Measurements from ENCODE around the gene RAB11FIP4.
A peak's percentile ranks its signal among the peaks of the same experiment; 100 is the strongest.

RAB11FIP4 gene

DNA sequence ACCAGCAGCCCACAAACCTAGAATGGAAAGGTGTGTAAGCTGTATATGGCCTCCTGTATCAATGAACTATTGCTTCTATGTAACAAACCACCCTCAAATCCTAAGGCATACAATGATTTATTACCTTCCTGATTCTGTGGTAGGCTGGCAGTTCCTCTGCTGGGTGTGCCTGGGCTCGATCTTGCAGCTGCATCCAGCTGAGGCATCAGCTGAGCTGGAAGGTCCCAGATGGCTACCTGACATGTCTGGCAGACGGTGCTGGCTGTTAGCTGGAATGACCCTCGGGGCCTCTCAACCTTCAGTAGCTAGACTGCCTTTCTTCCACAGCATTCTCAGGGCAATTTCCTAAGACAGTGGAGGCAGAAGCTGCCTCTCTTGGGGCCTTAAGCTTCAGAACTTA lies 152.7 kb downstream of the RAB11FIP4 start:
- TF ChIP-seq, protein P1, sequence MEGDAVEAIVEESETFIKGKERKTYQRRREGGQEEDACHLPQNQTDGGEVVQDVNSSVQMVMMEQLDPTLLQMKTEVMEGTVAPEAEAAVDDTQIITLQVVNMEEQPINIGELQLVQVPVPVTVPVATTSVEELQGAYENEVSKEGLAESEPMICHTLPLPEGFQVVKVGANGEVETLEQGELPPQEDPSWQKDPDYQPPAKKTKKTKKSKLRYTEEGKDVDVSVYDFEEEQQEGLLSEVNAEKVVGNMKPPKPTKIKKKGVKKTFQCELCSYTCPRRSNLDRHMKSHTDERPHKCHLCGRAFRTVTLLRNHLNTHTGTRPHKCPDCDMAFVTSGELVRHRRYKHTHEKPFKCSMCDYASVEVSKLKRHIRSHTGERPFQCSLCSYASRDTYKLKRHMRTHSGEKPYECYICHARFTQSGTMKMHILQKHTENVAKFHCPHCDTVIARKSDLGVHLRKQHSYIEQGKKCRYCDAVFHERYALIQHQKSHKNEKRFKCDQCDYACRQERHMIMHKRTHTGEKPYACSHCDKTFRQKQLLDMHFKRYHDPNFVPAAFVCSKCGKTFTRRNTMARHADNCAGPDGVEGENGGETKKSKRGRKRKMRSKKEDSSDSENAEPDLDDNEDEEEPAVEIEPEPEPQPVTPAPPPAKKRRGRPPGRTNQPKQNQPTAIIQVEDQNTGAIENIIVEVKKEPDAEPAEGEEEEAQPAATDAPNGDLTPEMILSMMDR (IDR thresholded peaks at IDR 0.05; ENCODE audit: low read depth, low read length, missing control alignments): no peak
- no peak overlapping the region for H3K4me3 ChIP-seq (replicated peaks; ENCODE audit: low read depth, low read length)
- DNase-seq (ENCODE audit: extremely low read depth, low read depth): no peak

DNA sequence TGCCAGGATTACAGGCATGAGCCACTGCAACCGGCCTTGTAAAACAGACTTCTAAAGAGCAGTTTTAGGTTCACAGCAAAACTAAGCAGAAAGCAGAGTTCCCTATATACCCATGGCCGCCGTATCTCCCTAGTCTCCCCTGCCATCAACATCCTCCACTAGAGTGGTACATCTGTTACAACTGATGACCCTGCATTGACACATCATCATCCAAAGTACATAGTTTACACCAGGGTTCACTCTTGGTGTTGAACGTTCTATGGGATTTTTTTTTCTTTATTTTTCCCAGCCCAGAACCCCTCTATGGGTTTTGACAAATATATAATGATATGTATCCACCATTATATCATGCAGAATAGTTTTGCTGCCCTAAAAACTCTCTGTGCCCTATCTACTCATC lies 155.2 kb downstream of the RAB11FIP4 start:
- TF ChIP-seq, protein P1 (IDR thresholded peaks at IDR 0.05; ENCODE audit: low read depth, low read length, missing control alignments): no peak
- DNase-seq (ENCODE audit: extremely low read depth, low read depth): no peak
- no peak overlapping the region for H3K4me3 ChIP-seq (replicated peaks; ENCODE audit: low read depth, low read length)

DNA sequence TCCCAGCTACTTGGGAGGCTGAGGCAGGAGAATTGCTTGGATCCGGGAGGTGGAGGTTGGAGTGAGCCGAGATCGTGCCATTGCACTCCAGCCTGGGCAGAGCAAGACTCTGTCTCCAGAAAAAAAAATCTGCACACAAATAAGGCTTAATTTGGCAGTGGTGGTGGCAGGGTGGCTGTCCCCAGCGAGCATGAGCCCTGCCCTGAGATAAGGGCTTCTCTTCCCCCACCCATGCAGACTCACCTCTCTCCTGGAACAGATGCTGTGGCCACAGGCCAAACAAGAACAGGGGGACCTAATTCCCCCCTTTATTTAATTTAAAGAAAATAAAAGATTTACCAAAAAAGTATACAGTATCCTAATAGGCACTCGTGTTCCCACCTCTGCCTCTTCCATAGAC lies 157.2 kb downstream of the RAB11FIP4 start:
- DNase-seq (ENCODE audit: extremely low read depth, low read depth): no peak
- TF ChIP-seq, protein P1 (IDR thresholded peaks at IDR 0.05; ENCODE audit: low read depth, low read length, missing control alignments): no peak
- peak overlapping the region; percentile 76 for H3K4me3 ChIP-seq (replicated peaks; ENCODE audit: low read depth, low read length)

DNA sequence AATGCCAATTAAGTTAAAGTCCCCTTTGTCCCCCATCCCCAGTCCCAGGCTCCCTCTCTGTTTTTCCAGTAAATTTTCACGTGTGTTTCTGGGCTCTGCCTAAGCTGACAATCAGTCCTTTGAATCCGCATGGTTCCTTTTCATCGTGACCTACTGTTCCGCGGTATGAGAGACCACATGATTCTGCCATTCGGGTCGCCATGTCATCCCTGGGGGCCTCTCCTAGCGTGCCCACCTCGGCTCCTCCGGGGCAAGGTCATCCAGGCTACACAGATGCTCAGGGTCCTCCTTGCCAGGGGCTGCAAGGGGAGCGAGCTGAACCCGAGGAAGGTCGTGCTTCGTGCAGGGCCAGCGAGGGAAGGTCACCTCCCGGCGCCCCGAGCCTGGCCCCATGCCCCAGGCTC lies 157.6 kb downstream of the RAB11FIP4 start:
- no peak for DNase-seq (ENCODE audit: extremely low read depth, low read depth)

DNA sequence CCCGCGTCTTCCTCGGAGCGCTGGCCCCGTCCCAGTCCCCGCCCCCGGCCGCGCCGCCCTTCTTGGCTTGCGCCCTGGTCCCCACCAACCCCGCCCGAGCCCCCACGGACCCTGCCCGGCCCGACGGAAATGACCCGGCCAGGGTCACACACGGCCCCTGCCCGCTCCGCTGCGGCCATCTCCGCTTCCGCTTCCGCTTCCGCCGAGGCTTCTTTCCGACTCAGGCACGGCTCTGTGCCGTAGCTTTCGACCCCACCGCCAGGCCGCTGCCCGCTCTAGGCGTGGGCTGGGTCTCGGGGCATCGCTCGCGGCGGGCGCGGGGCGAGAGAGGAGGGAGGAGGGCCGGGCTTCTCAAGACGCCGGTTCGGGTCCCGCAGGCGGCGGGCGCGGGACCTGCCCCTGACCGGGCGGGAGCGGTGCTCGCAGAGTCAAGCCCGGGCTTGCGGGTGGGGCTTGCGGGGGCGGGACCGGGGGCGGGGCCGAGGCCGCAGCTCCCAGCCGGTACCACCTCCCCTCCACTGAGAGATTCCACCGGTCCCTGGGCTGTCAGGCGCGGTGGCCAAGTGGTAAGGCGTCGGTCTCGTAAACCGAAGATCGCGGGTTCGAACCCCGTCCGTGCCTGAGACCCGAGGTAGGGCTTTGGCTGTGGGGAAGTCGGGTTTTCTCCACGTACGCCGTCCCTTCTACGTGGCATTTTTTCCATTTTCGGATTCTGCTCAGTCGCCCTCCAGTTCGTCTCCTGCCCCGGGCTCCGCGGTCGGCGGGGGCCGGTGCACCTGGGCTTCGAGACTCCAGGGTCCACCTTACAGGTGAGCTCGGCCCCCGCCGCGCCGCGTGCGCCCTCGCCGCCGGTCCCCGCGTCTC lies 158.3 kb downstream of the RAB11FIP4 start:
- DNase-seq (ENCODE audit: extremely low read depth, low read depth): peak; percentile 85
- peak overlapping the region; percentile 76 for H3K4me3 ChIP-seq (replicated peaks; ENCODE audit: low read depth, low read length)
- TF ChIP-seq, protein P1 (IDR thresholded peaks at IDR 0.05; ENCODE audit: low read depth, low read length, missing control alignments): no peak

More for the DNA sequence above, 157.6 kb downstream of the RAB11FIP4 start:
- TF ChIP-seq, protein P1 (IDR thresholded peaks at IDR 0.05; ENCODE audit: low read depth, low read length, missing control alignments): no peak
- H3K4me3 ChIP-seq (replicated peaks; ENCODE audit: low read depth, low read length): peak overlapping the region; percentile 76

DNA sequence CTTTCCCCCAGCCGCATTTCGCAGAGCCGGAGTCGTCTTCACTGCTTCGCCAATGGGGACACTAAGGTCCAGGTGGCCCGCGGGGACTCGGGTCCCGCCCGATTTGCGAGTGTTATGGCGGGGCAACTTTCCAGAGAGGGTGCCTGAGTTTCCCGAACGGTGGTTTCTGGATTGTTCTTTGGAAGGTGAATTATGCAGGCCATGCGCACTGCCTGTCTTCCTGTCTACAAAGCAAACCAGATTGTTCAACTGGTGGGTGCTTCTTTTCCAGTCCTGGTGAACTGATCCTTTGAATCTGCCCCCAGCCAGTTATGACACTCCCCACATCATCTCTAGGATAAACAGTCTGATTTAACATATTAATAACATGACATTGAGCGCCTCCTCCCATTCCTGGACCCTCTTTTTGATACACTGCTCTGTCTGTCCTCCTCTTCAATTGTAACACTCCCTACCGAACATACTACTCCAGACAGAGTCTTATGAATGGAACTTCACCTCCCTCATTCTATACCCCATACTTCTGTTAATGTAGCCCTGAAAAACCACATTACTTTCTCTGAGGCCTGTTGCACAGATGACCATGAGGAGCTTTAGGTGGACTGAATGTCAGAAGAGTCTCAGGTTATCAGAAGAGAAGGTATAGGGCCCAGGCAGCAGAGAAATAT lies 159.0 kb downstream of the RAB11FIP4 start:
- H3K4me3 ChIP-seq (replicated peaks; ENCODE audit: low read depth, low read length): peak overlapping the region; percentile 76
- DNase-seq (ENCODE audit: extremely low read depth, low read depth): no peak
- TF ChIP-seq, protein P1 (IDR thresholded peaks at IDR 0.05; ENCODE audit: low read depth, low read length, missing control alignments): no peak

Data from HFF-Myc (cell line).